ENCODE data around the gene PRX. TPM values are rescaled to one million over a fixed set of nuclear protein-coding genes. Genes with fewer than 3 reads are reported as not detected.

The PRX gene
- total and polyA plus RNA-seq, 2 of the 13 experiments (the other 11 are each of a cell fraction or from before 2014, with no cell fraction given) = 0.66 TPM

DNA sequence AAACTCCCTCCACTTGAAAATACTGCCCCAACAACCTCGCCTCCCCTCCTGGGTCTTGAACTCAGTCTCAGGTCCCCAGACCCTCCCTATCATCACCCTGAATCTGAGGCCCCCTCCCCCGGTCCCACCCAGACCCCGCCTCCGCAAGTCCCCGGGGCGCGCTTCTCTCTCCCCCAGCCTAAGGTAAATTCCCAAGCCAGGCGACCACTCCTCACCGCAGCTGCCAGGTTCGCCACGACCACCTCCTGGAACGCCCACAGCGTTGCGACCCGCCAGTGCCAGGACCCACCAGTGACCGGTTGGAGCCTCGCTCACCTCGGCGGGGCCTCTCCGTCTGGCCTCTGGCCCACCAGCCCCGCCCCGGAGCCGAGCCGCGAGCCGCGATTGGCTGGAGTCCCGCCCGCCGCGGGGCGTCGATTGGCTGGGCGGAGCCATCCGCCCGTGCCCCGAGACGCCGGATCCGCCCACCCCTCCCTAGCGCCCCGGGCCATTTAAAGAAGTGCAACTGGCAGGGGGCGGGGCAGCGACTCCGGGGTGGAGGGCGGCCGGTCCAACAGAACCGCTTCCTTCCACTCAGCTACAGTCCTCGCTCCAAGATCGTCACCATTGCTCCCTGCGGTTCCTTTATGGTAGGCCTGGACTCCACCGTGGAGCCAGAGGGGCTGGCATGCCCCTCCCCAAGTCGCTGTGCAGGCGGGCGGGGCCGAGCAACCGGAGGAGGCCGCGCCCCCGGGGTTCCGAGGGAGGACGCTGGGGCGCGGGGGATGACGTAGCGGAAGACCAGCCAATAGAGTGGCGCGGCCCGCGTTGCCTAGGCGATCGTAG lies 31.0 kb upstream of the PRX start, which contains the start of gene SERTAD3 (continued):
- TF ChIP-seq RERE (CRISPR knock-in tag; IDR thresholded peaks at IDR 0.05; ENCODE audit: low read depth) (no peak), ZNF563 (CRISPR knock-in tag; IDR thresholded peaks at IDR 0.05) (peak; percentile 84), ZNF670 (CRISPR knock-in tag; IDR thresholded peaks at IDR 0.05; ENCODE audit: borderline replicate concordance) (peak; percentile 38; the same call in 1 of the 2 replicates), HES4 (CRISPR knock-in tag; IDR thresholded peaks at IDR 0.05; ENCODE audit: borderline replicate concordance) (peak; percentile 71), MXI1 (IDR thresholded peaks at IDR 0.05; ENCODE audit: borderline replicate concordance, low read depth, low read length) (peak; percentile 64; the same call in 2 of the 3 replicates), BCL6 (CRISPR knock-in tag; IDR thresholded peaks at IDR 0.05) (no peak), HNRNPLL (IDR thresholded peaks at IDR 0.05; ENCODE audit: low read depth, low read length, poor library complexity, severe bottlenecking) (peak; percentile 64), ZNF687 (CRISPR knock-in tag; IDR thresholded peaks at IDR 0.05) (peak; percentile 73), ZNF740 (CRISPR knock-in tag; IDR thresholded peaks at IDR 0.05) (peak; percentile 32; the same call in 1 of the 2 replicates), SRF (IDR thresholded peaks at IDR 0.05; ENCODE audit: low read depth, low read length) (peak; percentile 49; the same call in 1 of the 2 replicates), ZNF615 (CRISPR knock-in tag; IDR thresholded peaks at IDR 0.05; ENCODE audit: borderline replicate concordance) (no peak), ZGPAT (CRISPR knock-in tag; IDR thresholded peaks at IDR 0.05) (peak; percentile 57; the same call in 1 of the 2 replicates), SP2 (CRISPR knock-in tag; IDR thresholded peaks at IDR 0.05) (peak; percentile 82), ZZZ3 (CRISPR knock-in tag; IDR thresholded peaks at IDR 0.05; ENCODE audit: borderline replicate concordance) (0 out of 2 replicates have a peak, but pooled peaks have one; percentile 18)
- TF ChIP-seq, protein P1, sequence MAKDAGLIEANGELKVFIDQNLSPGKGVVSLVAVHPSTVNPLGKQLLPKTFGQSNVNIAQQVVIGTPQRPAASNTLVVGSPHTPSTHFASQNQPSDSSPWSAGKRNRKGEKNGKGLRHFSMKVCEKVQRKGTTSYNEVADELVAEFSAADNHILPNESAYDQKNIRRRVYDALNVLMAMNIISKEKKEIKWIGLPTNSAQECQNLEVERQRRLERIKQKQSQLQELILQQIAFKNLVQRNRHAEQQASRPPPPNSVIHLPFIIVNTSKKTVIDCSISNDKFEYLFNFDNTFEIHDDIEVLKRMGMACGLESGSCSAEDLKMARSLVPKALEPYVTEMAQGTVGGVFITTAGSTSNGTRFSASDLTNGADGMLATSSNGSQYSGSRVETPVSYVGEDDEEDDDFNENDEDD (CRISPR knock-in tag; IDR thresholded peaks at IDR 0.05; ENCODE audit: borderline replicate concordance) = peak; percentile 35; the same call in 1 of the 2 replicates

Measured in HepG2 (cell line).